Measurements from ENCODE around the gene SETX.

SETX gene

DNA sequence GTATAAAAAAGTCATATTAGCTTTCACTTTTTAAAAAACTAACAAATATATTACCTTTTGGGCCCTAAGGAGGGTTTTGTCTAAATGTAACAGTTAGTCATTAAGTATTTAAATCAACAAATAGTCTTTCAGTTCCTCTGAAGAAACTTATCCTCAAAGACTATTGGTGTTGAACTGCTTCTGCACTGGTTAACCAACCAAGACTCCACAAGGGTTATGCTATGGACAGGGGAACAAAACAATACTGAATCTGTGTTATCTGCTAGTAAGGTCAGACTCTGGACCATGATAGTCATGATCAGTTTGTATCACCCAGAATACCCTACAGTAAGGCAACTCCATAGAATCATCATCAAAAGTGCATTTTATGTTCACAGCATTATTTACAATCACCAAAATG lies 42.4 kb downstream of the SETX start:
- Histone ChIP-seq H3K27me3 (no peaks in the 10 kb centered on the region), H3K9me3 (replicated peaks in 1 of 11) (peaks cover 0 to 6% (median 0%) of the 10 kb centered on the region in 11 experiments; a peak in 1 of 22 replicates), H3K4me1 (no peaks in the 10 kb centered on the region), H3K36me3 (peaks cover 83 to 100% (median 96%) of the 10 kb centered on the region in 11 experiments), H4K20me1 (peaks cover 47 to 99% (median 93%) of the 10 kb centered on the region in 11 experiments; a peak in 21 of 22 replicates), H3K4me3 (no peak overlapping the region), H3K4me2 (no peak overlapping the region), H3K9ac (no peak overlapping the region), H3K27ac (no peak overlapping the region)
- no peak for TF ChIP-seq Cebpa-rat (IDR thresholded peaks at IDR 0.05)

DNA sequence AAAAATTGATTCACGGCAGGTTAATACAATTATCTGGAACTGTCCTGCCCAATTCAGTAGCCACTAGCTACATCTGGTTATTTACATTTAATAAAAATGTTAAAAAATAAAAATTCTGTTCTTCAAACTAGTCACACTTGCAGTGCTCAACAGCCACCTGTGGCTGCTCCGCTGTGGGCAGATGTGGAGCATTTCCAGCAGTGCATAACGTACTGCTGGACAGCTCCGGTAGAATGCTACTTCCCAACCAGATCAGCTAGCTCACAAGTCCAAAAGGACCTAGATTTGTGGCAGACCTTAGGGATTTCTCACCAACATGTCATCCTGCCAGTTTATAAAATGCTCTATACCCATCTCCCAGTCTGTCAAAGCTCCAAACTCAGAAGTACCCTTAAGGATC lies 42.8 kb downstream of the SETX start:
- Histone ChIP-seq H3K4me2 (no peak overlapping the region), H3K36me3 (peaks cover 83 to 100% (median 96%) of the 10 kb centered on the region in 11 experiments)

DNA sequence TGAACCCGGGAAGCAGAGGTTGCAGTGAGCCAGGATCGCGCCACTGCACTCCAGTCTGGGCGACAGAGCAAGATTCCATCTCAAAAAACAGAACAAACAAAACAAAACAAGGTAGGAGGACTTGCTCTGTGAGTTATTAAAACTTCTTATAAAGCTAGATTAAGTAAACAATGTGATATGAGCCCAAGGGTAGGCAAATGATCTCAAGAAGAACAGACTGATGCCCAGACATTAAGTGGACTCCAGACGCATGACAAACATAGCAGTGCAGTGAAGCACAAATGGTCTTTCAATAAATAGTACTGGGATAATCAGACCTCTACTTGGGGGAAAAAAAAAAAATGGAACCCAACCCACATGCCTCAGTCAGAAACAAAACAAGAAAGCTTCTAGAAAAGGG lies 45.7 kb downstream of the SETX start:
- Histone ChIP-seq H3K9me3 (replicated peaks in 1 of 11) (peaks cover 0 to 6% (median 0%) of the 10 kb centered on the region in 11 experiments; a peak in 1 of 22 replicates), H3K27me3 (no peaks in the 10 kb centered on the region), H4K20me1 (peaks cover 51 to 100% (median 94%) of the 10 kb centered on the region in 11 experiments), H3K36me3 (peaks cover 94 to 100% (median 99%) of the 10 kb centered on the region in 11 experiments), H3K4me2 (no peak overlapping the region), H3K4me3 (no peak overlapping the region), H3K9ac (no peak overlapping the region), H3K27ac (no peak overlapping the region), H3K4me1 (no peaks in the 10 kb centered on the region)
- no peak for TF ChIP-seq Cebpa-rat (IDR thresholded peaks at IDR 0.05)

More for the DNA sequence above, 42.8 kb downstream of the SETX start:
- Histone ChIP-seq H3K9ac (no peak overlapping the region), H3K27me3 (no peaks in the 10 kb centered on the region), H3K4me3 (no peak overlapping the region), H3K9me3 (replicated peaks in 1 of 11) (peaks cover 0 to 6% (median 0%) of the 10 kb centered on the region in 11 experiments; a peak in 1 of 22 replicates), H4K20me1 (peaks cover 47 to 99% (median 93%) of the 10 kb centered on the region in 11 experiments), H3K4me1 (no peaks in the 10 kb centered on the region), H3K27ac (no peak overlapping the region)
- TF ChIP-seq Cebpa-rat (IDR thresholded peaks at IDR 0.05), result no peak

DNA sequence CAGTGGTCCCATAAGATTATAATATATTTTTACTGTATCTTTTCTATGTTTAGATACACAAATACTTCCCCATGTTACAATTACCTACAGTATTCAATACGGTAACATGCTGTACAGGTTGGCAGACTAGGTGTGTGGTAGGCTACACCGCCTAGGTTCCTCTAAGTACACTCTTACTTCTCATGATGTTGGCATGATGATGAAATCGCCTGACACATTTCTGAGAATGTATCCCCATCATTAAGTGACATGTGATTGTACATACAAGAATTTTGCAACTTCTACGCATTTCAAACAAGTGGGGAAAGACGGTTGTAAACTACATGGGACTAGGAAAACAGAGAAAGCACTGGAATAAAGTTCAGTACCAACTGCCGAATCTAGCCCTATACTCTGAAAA lies 53.3 kb downstream of the SETX start:
- H3K36me3 ChIP-seq, result peaks cover 93 to 99% (median 96%) of the 10 kb centered on the region in 11 experiments
- no peak for TF ChIP-seq Cebpa-rat (IDR thresholded peaks at IDR 0.05)
- no peak overlapping the region for H3K4me2 ChIP-seq
- H4K20me1 ChIP-seq, result peaks cover 24 to 96% (median 69%) of the 10 kb centered on the region in 11 experiments; a peak in 19 of 22 replicates
- H3K4me3 ChIP-seq, result no peak overlapping the region
- H3K9me3 ChIP-seq (replicated peaks in 1 of 11), result no peaks in the 10 kb centered on the region
- H3K9ac ChIP-seq, result no peak overlapping the region
- H3K4me1 ChIP-seq, result no peaks in the 10 kb centered on the region
- no peak overlapping the region for H3K27ac ChIP-seq
- H3K27me3 ChIP-seq, result no peaks in the 10 kb centered on the region

DNA sequence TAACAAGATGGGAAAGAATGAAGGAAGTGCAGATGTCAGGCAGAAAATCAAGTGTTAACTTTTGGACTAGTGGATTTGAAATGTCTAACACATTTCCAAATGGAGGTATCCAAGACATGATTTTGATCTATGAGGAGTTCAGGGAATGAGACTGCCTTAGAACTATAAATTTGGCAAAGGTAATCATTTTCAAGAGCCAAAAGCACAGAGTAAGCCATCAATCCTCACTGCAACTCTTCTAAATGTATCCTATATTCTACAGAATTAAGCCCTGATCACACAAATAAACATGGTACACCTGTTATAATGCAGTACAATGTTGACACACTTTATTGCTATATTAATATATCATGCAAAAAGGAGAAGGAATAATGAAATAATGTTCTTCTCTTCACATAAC lies 55.6 kb downstream of the SETX start:
- H3K36me3 ChIP-seq, result peaks cover 94 to 99% (median 96%) of the 10 kb centered on the region in 11 experiments
- H3K4me2 ChIP-seq, result no peak overlapping the region
- peaks cover 18 to 96% (median 60%) of the 10 kb centered on the region in 11 experiments; a peak in 20 of 22 replicates for H4K20me1 ChIP-seq
- H3K27ac ChIP-seq, result no peak overlapping the region
- H3K4me1 ChIP-seq, result no peaks in the 10 kb centered on the region
- no peaks in the 10 kb centered on the region for H3K9me3 ChIP-seq (replicated peaks in 1 of 11)
- H3K4me3 ChIP-seq, result no peak overlapping the region
- H3K27me3 ChIP-seq, result no peaks in the 10 kb centered on the region
- no peak for TF ChIP-seq Cebpa-rat (IDR thresholded peaks at IDR 0.05)
- no peak overlapping the region for H3K9ac ChIP-seq

DNA sequence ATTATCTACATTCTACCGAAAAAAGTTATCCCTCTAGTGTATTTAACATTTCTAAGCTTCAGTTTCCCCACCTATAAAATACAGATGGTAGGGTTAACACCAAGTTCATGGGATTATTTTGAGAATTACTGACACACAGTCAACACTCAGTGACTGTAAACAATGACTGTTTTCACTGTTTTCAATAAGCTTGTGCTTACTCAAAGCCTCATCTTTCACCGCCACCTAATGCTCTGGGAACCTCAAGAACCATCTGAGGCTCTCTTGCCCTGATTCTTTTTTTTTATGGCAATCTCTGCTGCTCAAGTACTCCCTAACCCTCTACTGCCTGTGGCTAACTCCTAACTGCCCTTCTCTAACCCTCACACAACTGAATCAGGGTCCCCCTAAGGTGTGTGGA lies 59.6 kb downstream of the SETX start:
- no peaks in the 10 kb centered on the region for H3K9me3 ChIP-seq (replicated peaks in 1 of 11)
- H3K4me3 ChIP-seq, result no peak overlapping the region
- H3K27ac ChIP-seq, result no peak overlapping the region
- H3K4me1 ChIP-seq, result peaks cover 0 to 9% (median under 1%) of the 10 kb centered on the region in 10 experiments; a peak in 4 of 20 replicates
- no peaks in the 10 kb centered on the region for H3K27me3 ChIP-seq
- H3K36me3 ChIP-seq, result peaks cover 92 to 100% (median 98%) of the 10 kb centered on the region in 11 experiments
- H3K9ac ChIP-seq, result no peak overlapping the region; a peak in 1 of 22 replicates
- TF ChIP-seq Cebpa-rat (IDR thresholded peaks at IDR 0.05), result no peak
- peaks cover 15 to 97% (median 65%) of the 10 kb centered on the region in 11 experiments; a peak in 20 of 22 replicates for H4K20me1 ChIP-seq
- no peak overlapping the region for H3K4me2 ChIP-seq

DNA sequence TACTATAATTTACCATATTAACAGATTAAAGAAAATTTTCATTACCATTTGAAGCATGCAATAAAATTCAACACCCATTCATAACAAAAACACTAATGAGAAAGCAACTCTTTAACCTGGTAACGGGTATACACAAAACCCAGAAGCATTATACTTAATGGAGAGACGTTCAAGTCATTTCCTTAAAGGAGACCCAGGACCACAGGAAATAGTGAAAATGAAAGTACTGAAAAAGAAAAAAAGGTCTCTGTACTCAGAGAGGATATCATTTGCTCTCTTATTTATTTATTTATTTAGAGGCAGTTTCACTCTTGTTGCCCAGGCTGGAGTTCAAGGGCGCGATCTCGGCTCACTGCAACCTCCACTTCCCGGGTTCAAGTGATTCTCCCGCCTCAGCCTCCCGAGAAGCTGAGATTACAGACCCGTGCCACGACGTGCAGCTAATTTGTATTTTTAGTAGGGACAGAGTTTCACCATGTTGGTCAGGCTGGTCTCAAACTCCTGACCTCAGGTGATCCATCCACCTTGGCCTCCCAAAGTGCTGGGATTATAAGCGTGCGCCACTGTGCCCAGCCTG lies 61.6 kb downstream of the SETX start:
- Histone ChIP-seq H3K9ac (no peak overlapping the region), H3K27me3 (no peaks in the 10 kb centered on the region), H3K27ac (peak overlapping the region in 1 of 11 experiments; percentile 24; a peak in 2 of 22 replicates), H3K9me3 (replicated peaks in 1 of 11) (no peaks in the 10 kb centered on the region), H3K4me1 (peaks cover 0 to 26% (median 13%) of the 10 kb centered on the region in 10 experiments; a peak in 13 of 20 replicates), H4K20me1 (peaks cover 19 to 97% (median 79%) of the 10 kb centered on the region in 11 experiments), H3K36me3 (peaks cover 92 to 100% (median 97%) of the 10 kb centered on the region in 11 experiments), H3K4me2 (0 out of 22 replicates have a peak overlapping the region, but pooled peaks of 1 of the 11 experiments have one; percentile 11), H3K4me3 (no peak overlapping the region)
- no peak for TF ChIP-seq Cebpa-rat (IDR thresholded peaks at IDR 0.05)

DNA sequence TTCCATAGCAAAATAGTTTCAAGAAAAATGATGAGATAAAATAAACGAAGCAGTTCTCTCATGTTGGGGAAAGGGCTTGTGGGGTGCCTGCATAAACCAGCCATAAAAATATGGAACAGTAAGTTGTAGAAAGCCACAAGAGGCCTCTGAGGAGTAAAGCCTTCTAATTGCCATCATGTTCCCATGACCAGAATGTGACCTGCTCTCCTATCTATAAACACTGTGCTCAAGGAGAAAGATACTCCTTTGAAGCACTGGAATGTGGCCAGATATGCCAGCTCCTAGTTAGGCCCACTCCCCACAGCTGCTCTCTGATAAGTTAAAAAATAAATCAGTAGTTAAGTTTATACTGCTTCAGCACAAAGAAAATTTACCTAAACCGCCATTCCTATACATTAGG lies 65.8 kb downstream of the SETX start:
- H3K9ac ChIP-seq, result 0 out of 22 replicates have a peak overlapping the region, but pooled peaks of 1 of the 11 experiments have one; percentile 22
- H3K9me3 ChIP-seq (replicated peaks in 1 of 11), result no peaks in the 10 kb centered on the region
- no peak overlapping the region for H3K4me3 ChIP-seq
- no peak for TF ChIP-seq Cebpa-rat (IDR thresholded peaks at IDR 0.05)
- peaks cover 6 to 30% (median 14%) of the 10 kb centered on the region in 10 experiments; a peak in 16 of 20 replicates for H3K4me1 ChIP-seq
- peak overlapping the region in 5 of 11 experiments; percentile 6 to 32 (median 16); a peak in 7 of 22 replicates for H3K4me2 ChIP-seq
- H3K27me3 ChIP-seq, result no peaks in the 10 kb centered on the region
- H3K27ac ChIP-seq, result no peak overlapping the region
- peaks cover 90 to 100% (median 97%) of the 10 kb centered on the region in 11 experiments for H3K36me3 ChIP-seq
- peaks cover 25 to 93% (median 63%) of the 10 kb centered on the region in 11 experiments; a peak in 21 of 22 replicates for H4K20me1 ChIP-seq

DNA sequence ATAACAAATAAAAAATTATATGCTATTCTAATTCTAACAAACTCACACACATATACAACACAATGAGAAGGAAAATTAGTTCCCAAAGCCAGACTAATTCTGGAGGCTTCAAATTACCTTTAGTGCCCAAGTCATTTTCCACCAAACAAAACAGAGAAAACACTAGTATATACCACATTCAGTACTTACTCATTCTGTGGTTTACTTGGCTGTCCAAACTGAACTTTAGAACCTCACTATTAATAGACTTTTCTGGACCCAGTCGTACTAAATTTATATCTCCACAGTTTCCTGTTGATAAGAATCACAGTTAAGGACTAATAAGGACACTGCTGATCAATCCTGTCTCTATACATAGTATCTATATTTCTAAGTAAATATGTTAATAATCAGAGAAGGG lies 66.4 kb downstream of the SETX start:
- peaks cover 95 to 100% (median 98%) of the 10 kb centered on the region in 11 experiments for H3K36me3 ChIP-seq
- no peaks in the 10 kb centered on the region for H3K27me3 ChIP-seq
- TF ChIP-seq Cebpa-rat (IDR thresholded peaks at IDR 0.05), result no peak
- no peak overlapping the region for H3K9ac ChIP-seq
- peaks cover 6 to 30% (median 14%) of the 10 kb centered on the region in 10 experiments; a peak in 16 of 20 replicates for H3K4me1 ChIP-seq
- H3K4me2 ChIP-seq, result peak overlapping the region in 3 of 11 experiments; percentile 6 to 29 (median 16); a peak in 4 of 22 replicates
- H3K4me3 ChIP-seq, result no peak overlapping the region
- H4K20me1 ChIP-seq, result peaks cover 25 to 92% (median 67%) of the 10 kb centered on the region in 11 experiments; a peak in 21 of 22 replicates
- H3K27ac ChIP-seq, result no peak overlapping the region
- no peaks in the 10 kb centered on the region for H3K9me3 ChIP-seq (replicated peaks in 1 of 11)

Data from BLaER1 treated with 17β-estradiol and CSF1 and Interleukin-3, amounts not matched to agents 10 nM and 100 nM (cell line).